ENCODE measurements around the gene BPIFB2. TPM values are rescaled to one million over a fixed set of nuclear protein-coding genes. Genes with fewer than 3 reads are reported as not detected.

Gene BPIFB2
- total RNA-seq, 1 experiment from 2014 or later: 0.15 TPM

GRCh38 chr20:32972181-32973076 lies 35.1 kb upstream of the BPIFB2 start:
- intact Hi-C loops (cut with micrococcal nuclease): no loop called here
- H3K4me1 ChIP-seq (ENCODE audit: control insufficient read depth in 1 of 2, insufficient read depth in 2 of 2, low read length in 2 of 2): no peaks in the 10 kb centered on the region
- ChIA-PET CTCF (no interaction called here), POLR2A (no interaction called here), RAD21 (ENCODE audit: low non-redundant PET in 1 of 2, low total read pairs in 2 of 2, uncharacterized antibody in 2 of 2, unreplicated experiment in 2 of 2) (no interaction called here)
- no peaks in the 10 kb centered on the region for H3K36me3 ChIP-seq (ENCODE audit: control insufficient read depth in 1 of 2, insufficient read depth in 2 of 2, low read length in 2 of 2)
- no TSS peak for BruUV-seq (replicated peaks)
- no peak overlapping the region for H3K27ac ChIP-seq (ENCODE audit: low read depth, low read length)
- H3K4me2 ChIP-seq (ENCODE audit: low read length): no peak overlapping the region
- H3K9ac ChIP-seq (ENCODE audit: low read length): no peak overlapping the region
- TF ChIP-seq CTCF (IDR thresholded peaks at IDR 0.05 in 2 of 3, conservative IDR thresholded peaks at IDR 0.05 in 1 of 3; ENCODE audit: borderline replicate concordance in 1 of 3, insufficient read depth in 1 of 3, low read depth in 2 of 3, low read length in 2 of 3) (no peak), MAX (IDR thresholded peaks at IDR 0.05) (no peak), FOSL1 (IDR thresholded peaks at IDR 0.05; ENCODE audit: low read depth) (no peak), ZBTB33 (IDR thresholded peaks at IDR 0.05; ENCODE audit: extremely low read depth, insufficient replicate concordance, low read length) (no peak), SP1 (IDR thresholded peaks at IDR 0.05; ENCODE audit: low read depth) (no peak), ATF3 (IDR thresholded peaks at IDR 0.05) (no peak), SIN3A (IDR thresholded peaks at IDR 0.05; ENCODE audit: low read depth) (no peak), EZH2 (IDR thresholded peaks at IDR 0.05) (no peak), CEBPB (IDR thresholded peaks at IDR 0.05; ENCODE audit: low read depth) (no peak), ELF1 (IDR thresholded peaks at IDR 0.05; ENCODE audit: borderline replicate concordance, low read depth) (no peak), TCF7L2 (IDR thresholded peaks at IDR 0.05; ENCODE audit: borderline replicate concordance, extremely low read depth, insufficient read depth, insufficient read length) (no peak), EZH2phosphoT487 (IDR thresholded peaks at IDR 0.05; ENCODE audit: borderline replicate concordance) (no peak), REST (IDR thresholded peaks at IDR 0.05; ENCODE audit: low read depth) (no peak)
- no peaks in the 10 kb centered on the region for H3K9me3 ChIP-seq (ENCODE audit: control insufficient read depth in 1 of 2, insufficient read depth in 1 of 2, low read depth in 1 of 2, low read length in 2 of 2)
- no peaks in the 10 kb centered on the region for H4K20me1 ChIP-seq (ENCODE audit: insufficient read depth)
- DNase-seq (ENCODE audit: low read depth, low spot score) (no peak), ATAC-seq (no peak)
- H2AFZ ChIP-seq (ENCODE audit: low read depth, low read length, poor library complexity, severe bottlenecking): peak overlapping the region; percentile 45
- no peaks in the 10 kb centered on the region for H3K9me2 ChIP-seq (ENCODE audit: insufficient read depth)
- H3K4me3 ChIP-seq (replicated peaks in 1 of 2; ENCODE audit: low read depth in 1 of 2, low read length in 2 of 2): no peak overlapping the region
- H3K27me3 ChIP-seq (ENCODE audit: insufficient read depth, low read length): no peaks in the 10 kb centered on the region
- H3K79me2 ChIP-seq (ENCODE audit: insufficient read depth, low read length): no peaks in the 10 kb centered on the region

Measured in HCT116 (cell line).